ENCODE measurements around the gene CTSD.

DNA sequence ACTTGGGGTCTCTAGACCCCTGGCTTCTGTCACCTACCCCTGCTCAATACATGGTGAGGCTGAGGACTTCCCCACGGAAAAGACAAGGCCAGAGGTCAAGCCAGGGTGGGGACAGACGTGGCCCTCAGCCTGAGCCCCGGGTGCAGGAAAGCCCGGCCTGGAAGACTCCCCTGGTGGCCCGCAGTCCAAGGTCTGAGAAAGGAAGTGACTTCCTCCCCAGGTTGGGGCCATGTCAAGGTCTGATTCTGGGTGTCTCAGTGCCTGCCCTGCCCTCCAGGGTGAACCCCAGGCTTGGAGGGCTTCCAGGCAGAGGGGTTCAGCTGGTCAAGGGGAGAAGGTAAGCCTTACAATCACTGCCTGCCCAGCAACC is 3.9 kb downstream of the CTSD start:
- TF ChIP-seq, protein P1, sequence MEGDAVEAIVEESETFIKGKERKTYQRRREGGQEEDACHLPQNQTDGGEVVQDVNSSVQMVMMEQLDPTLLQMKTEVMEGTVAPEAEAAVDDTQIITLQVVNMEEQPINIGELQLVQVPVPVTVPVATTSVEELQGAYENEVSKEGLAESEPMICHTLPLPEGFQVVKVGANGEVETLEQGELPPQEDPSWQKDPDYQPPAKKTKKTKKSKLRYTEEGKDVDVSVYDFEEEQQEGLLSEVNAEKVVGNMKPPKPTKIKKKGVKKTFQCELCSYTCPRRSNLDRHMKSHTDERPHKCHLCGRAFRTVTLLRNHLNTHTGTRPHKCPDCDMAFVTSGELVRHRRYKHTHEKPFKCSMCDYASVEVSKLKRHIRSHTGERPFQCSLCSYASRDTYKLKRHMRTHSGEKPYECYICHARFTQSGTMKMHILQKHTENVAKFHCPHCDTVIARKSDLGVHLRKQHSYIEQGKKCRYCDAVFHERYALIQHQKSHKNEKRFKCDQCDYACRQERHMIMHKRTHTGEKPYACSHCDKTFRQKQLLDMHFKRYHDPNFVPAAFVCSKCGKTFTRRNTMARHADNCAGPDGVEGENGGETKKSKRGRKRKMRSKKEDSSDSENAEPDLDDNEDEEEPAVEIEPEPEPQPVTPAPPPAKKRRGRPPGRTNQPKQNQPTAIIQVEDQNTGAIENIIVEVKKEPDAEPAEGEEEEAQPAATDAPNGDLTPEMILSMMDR (IDR thresholded peaks at IDR 0.05; ENCODE audit: poor library complexity, severe bottlenecking), result no peak
- no peak for TF ChIP-seq RAD21 (conservative IDR thresholded peaks at IDR 0.05)
- TF ChIP-seq EZH2 (IDR thresholded peaks at IDR 0.05; ENCODE audit: borderline replicate concordance, insufficient read depth, low read length, poor library complexity, severe bottlenecking), result no peak
- TF ChIP-seq TAF1 (IDR thresholded peaks at IDR 0.05; ENCODE audit: low read depth), result no peak
- no peak for TF ChIP-seq EP300 (conservative IDR thresholded peaks at IDR 0.05; ENCODE audit: poor library complexity, severe bottlenecking)

All from neural cell (in vitro differentiated cells).